ENCODE results near the gene SNX5. TPM values are rescaled to one million over a fixed set of nuclear protein-coding genes. Genes with fewer than 3 reads are reported as not detected.

SNX5 gene
- total and polyA plus RNA-seq, 2 of the 13 experiments (the other 11 are each of a cell fraction or from before 2014, with no cell fraction given), result 664 to 1,040 TPM

DNA sequence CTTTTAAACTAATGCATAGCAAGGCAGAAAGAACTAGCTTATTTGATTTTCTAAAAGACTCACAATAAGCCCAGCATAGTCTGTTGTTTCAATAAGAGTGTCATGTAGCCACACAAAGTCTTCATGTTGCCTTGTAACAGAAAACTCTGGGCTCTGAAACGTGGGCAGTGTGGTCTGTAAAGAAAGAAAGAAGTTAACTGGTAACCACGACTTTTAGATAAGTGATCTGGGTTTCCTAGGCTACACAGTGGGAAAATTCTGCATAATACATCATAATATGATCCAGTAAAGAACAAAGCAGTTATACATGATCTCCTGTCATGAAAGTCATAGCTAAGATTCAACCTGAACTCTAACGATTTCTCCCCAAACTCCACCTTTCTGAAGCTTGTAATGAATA, 13.3 kb downstream of the SNX5 start:
- Histone ChIP-seq H4K20me1 (ENCODE audit: insufficient read depth, low read length) (peaks cover 75% of the 10 kb centered on the region), H3K4me3 (replicated peaks in 1 of 3; ENCODE audit: insufficient read depth in 1 of 3, low read depth in 2 of 3, low read length in 3 of 3) (no peak overlapping the region), H3K4me1 (ENCODE audit: insufficient read depth, low read length) (peaks cover 81% of the 10 kb centered on the region), H3K4me2 (ENCODE audit: low read depth, low read length) (no peak overlapping the region), H2AFZ (ENCODE audit: low read length) (no peak overlapping the region), H3K27me3 (ENCODE audit: control insufficient read depth in 1 of 2, insufficient read depth in 2 of 2, low read length in 2 of 2) (no peaks in the 10 kb centered on the region), H3K27ac (ENCODE audit: extremely low read length, insufficient read depth, low read length) (peak overlapping the region; percentile 20), H3K9ac (ENCODE audit: insufficient read depth, low read depth, low read length) (no peak overlapping the region), H3K79me2 (ENCODE audit: insufficient read depth, low read length) (peaks cover 97% of the 10 kb centered on the region), H3K36me3 (replicated peaks in 1 of 2; ENCODE audit: control insufficient read depth in 1 of 2, insufficient read depth in 2 of 2, low read length in 2 of 2) (peaks cover 45 to 67% of the 10 kb centered on the region in 2 experiments), H3K9me3 (ENCODE audit: low read length) (no peaks in the 10 kb centered on the region)
- intact Hi-C loops (cut with micrococcal nuclease; ENCODE audit: unreplicated experiment), result no loop called here
- 57% methylated on average over 3 of the region's 3 CpGs for WGBS (ENCODE audit: low lambda C conversion rate)
- BruUV-seq (replicated peaks), result no TSS peak
- ChIA-PET POLR2A (interaction anchor here (1.0 to 8.2 kb wide), 4 partner anchors 9 to 273 kb away, joined by 3 to 114 read pairs (median 4); partner anchors contain the start of genes MGME1 and SNX5), CTCF (ENCODE audit: low intra/inter-chr PET ratio, low total read pairs) (no interaction called here)
- in situ Hi-C loops (cut with HindIII; ENCODE audit: extremely low pct_ligation_motif_present, low pct_unique_long_range_greater_than_20kb), result no loop called here
- ATAC-seq (no peak), FAIRE-seq (no peak), DNase-seq (ENCODE audit: low spot score) (no peak)
- TF ChIP-seq, protein P1, sequence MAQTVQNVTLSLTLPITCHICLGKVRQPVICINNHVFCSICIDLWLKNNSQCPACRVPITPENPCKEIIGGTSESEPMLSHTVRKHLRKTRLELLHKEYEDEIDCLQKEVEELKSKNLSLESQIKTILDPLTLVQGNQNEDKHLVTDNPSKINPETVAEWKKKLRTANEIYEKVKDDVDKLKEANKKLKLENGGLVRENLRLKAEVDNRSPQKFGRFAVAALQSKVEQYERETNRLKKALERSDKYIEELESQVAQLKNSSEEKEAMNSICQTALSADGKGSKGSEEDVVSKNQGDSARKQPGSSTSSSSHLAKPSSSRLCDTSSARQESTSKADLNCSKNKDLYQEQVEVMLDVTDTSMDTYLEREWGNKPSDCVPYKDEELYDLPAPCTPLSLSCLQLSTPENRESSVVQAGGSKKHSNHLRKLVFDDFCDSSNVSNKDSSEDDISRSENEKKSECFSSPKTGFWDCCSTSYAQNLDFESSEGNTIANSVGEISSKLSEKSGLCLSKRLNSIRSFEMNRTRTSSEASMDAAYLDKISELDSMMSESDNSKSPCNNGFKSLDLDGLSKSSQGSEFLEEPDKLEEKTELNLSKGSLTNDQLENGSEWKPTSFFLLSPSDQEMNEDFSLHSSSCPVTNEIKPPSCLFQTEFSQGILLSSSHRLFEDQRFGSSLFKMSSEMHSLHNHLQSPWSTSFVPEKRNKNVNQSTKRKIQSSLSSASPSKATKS (CRISPR knock-in tag; IDR thresholded peaks at IDR 0.05), result 0 out of 2 replicates have a peak, but pooled peaks have one; percentile 55
- TF ChIP-seq, protein P2, sequence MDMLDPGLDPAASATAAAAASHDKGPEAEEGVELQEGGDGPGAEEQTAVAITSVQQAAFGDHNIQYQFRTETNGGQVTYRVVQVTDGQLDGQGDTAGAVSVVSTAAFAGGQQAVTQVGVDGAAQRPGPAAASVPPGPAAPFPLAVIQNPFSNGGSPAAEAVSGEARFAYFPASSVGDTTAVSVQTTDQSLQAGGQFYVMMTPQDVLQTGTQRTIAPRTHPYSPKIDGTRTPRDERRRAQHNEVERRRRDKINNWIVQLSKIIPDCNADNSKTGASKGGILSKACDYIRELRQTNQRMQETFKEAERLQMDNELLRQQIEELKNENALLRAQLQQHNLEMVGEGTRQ (IDR thresholded peaks at IDR 0.05; ENCODE audit: low read depth, low read length), result no peak
- TF ChIP-seq, protein P2 (CRISPR knock-in tag; IDR thresholded peaks at IDR 0.05; ENCODE audit: borderline replicate concordance), result no peak
- TF ChIP-seq KAT8 (CRISPR knock-in tag; IDR thresholded peaks at IDR 0.05) (no peak), SUZ12 (IDR thresholded peaks at IDR 0.05; ENCODE audit: low read depth, low read length) (no peak), PLRG1 (conservative IDR thresholded peaks at IDR 0.05) (no peak), ZNF354B (CRISPR knock-in tag; IDR thresholded peaks at IDR 0.05) (no peak), SAP130 (CRISPR knock-in tag; IDR thresholded peaks at IDR 0.05; ENCODE audit: low read depth) (no peak), AGO2 (optimal IDR thresholded peaks at IDR 0.05; ENCODE audit: low read depth, low read length) (peak; percentile 36), ZBTB42 (CRISPR knock-in tag; IDR thresholded peaks at IDR 0.05) (no peak)
- TF ChIP-seq, protein P3, sequence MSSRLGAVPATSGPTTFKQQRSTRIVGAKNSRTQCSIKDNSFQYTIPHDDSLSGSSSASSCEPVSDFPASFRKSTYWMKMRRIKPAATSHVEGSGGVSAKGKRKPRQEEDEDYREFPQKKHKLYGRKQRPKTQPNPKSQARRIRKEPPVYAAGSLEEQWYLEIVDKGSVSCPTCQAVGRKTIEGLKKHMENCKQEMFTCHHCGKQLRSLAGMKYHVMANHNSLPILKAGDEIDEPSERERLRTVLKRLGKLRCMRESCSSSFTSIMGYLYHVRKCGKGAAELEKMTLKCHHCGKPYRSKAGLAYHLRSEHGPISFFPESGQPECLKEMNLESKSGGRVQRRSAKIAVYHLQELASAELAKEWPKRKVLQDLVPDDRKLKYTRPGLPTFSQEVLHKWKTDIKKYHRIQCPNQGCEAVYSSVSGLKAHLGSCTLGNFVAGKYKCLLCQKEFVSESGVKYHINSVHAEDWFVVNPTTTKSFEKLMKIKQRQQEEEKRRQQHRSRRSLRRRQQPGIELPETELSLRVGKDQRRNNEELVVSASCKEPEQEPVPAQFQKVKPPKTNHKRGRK (CRISPR knock-in tag; IDR thresholded peaks at IDR 0.05), result no peak
- TF ChIP-seq, protein P4, sequence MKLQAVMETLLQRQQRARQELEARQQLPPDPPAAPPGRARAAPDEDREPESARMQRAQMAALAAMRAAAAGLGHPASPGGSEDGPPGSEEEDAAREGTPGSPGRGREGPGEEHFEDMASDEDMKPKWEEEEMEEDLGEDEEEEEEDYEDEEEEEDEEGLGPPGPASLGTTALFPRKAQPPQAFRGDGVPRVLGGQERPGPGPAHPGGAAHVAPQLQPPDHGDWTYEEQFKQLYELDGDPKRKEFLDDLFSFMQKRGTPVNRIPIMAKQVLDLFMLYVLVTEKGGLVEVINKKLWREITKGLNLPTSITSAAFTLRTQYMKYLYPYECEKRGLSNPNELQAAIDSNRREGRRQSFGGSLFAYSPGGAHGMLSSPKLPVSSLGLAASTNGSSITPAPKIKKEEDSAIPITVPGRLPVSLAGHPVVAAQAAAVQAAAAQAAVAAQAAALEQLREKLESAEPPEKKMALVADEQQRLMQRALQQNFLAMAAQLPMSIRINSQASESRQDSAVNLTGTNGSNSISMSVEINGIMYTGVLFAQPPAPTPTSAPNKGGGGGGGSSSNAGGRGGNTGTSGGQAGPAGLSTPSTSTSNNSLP (IDR thresholded peaks at IDR 0.05; ENCODE audit: low read depth, low read length), result no peak
- TF ChIP-seq, protein P5, sequence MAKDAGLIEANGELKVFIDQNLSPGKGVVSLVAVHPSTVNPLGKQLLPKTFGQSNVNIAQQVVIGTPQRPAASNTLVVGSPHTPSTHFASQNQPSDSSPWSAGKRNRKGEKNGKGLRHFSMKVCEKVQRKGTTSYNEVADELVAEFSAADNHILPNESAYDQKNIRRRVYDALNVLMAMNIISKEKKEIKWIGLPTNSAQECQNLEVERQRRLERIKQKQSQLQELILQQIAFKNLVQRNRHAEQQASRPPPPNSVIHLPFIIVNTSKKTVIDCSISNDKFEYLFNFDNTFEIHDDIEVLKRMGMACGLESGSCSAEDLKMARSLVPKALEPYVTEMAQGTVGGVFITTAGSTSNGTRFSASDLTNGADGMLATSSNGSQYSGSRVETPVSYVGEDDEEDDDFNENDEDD (CRISPR knock-in tag; IDR thresholded peaks at IDR 0.05; ENCODE audit: borderline replicate concordance), result 0 out of 2 replicates have a peak, but pooled peaks have one; percentile 16
